IMR-90 (cell line): ENCODE data around the gene PCDHGA8. TPM values are rescaled to one million over a fixed set of nuclear protein-coding genes. Genes with fewer than 3 reads are reported as not detected.
"Not testable (repeated sequence)": the region's sequence is repeated elsewhere in the genome, so short reads cannot be mapped to it uniquely, and the experiment has no call there.

ENCODE experiments used
- ATAC-seq: fragments of 200-7000 bp; cut with Tn5 transposase; 2 replicates; pipeline ENCODE4 v1.9.1; 2020; ENCODE audit warnings: low read depth, mild to moderate bottlenecking, moderate library complexity
- BruUV-seq: library from RNA; stranded (reverse); fragments of 400-500 nt; replicated peaks from 2 replicates; lab custom pipeline; 2021; lab: Mats Ljungman, UMichigan
- CTCF ChIA-PET: fragments of 300-600 bp; formaldehyde crosslinking; extraction: SDS; loops from one replicate; lab custom pipeline; 2021; ENCODE audit warnings: antibody characterized with exemption; lab: Yijun Ruan, JAX
- POLR2A ChIA-PET: fragments of 300-600 bp; sonication (Branson Sonifier 250); formaldehyde crosslinking; loops from one replicate; lab custom pipeline; 2022; ENCODE audit warnings: antibody characterized with exemption; ENCODE audit not compliant: unreplicated experiment; lab: Charles Lee
- DNase-seq: peaks from one replicate; pipeline ENCODE4 v3.0.0; 2013
- H2AFZ ChIP-seq: replicated peaks from 2 replicates; pipeline ENCODE3; 2013; ENCODE audit warnings: low read length, mild to moderate bottlenecking; ENCODE audit not compliant: poor library complexity
- H2AK5ac ChIP-seq: 2 replicates; pipeline ENCODE4 v1.6.1; 2013; ENCODE audit warnings: low read depth, low read length, inconsistent platforms
- H2AK9ac ChIP-seq: replicated peaks from 2 replicates; pipeline ENCODE3; 2013; ENCODE audit warnings: mild to moderate bottlenecking, low read depth, low read length, moderate library complexity; ENCODE audit not compliant: poor library complexity
- H2BK120ac ChIP-seq: 2 replicates; pipeline ENCODE4 v1.6.1; 2013; ENCODE audit warnings: low read depth, low read length, inconsistent platforms
- H2BK15ac ChIP-seq: 3 replicates; pipeline ENCODE4 v1.6.1; 2013; ENCODE audit warnings: low read depth, low read length, inconsistent platforms
- H2BK20ac ChIP-seq: 2 replicates; pipeline ENCODE4 v1.6.1; 2013; ENCODE audit warnings: low read depth, mild to moderate bottlenecking, inconsistent platforms, low read length, moderate library complexity
- H2BK5ac ChIP-seq: 2 replicates; pipeline ENCODE4 v1.6.1; 2013; ENCODE audit warnings: mild to moderate bottlenecking, low read depth, low read length, inconsistent platforms; ENCODE audit not compliant: poor library complexity, severe bottlenecking
- H3K14ac ChIP-seq: replicated peaks from 2 replicates; pipeline ENCODE4 v1.6.1; 2013; ENCODE audit warnings: low read depth, low read length, inconsistent platforms
- H3K18ac ChIP-seq: 2 replicates; pipeline ENCODE4 v1.6.1; 2013; ENCODE audit warnings: low read depth, low read length, control low read depth
- H3K23ac ChIP-seq: 2 replicates; pipeline ENCODE4 v1.6.1; 2013; ENCODE audit warnings: low read depth, low read length, inconsistent platforms
- H3K27ac ChIP-seq: 2 replicates; pipeline ENCODE4 v1.5.1; 2013; ENCODE audit warnings: mild to moderate bottlenecking, control low read depth, low read length; ENCODE audit not compliant: insufficient read depth
- H3K27me3 ChIP-seq: 2 replicates; pipeline ENCODE4 v1.6.1; 2013; ENCODE audit warnings: low read length; ENCODE audit not compliant: control insufficient read depth, insufficient read depth
- H3K36me3 ChIP-seq: 2 replicates; pipeline ENCODE4 v1.6.1; 2013; ENCODE audit warnings: low read length, mixed read lengths; ENCODE audit not compliant: control insufficient read depth, insufficient read depth
- H3K4ac ChIP-seq: 2 replicates; pipeline ENCODE4 v1.6.1; 2013; ENCODE audit warnings: low read depth, low read length, inconsistent platforms
- H3K4me1 ChIP-seq: 2 replicates; pipeline ENCODE4 v1.6.1; 2013; ENCODE audit warnings: low read length, mixed read lengths; ENCODE audit not compliant: control insufficient read depth, insufficient read depth
- H3K4me2 ChIP-seq: 2 replicates; pipeline ENCODE4 v1.6.1; 2013; ENCODE audit warnings: low read depth, mild to moderate bottlenecking, control low read depth, low read length, moderate library complexity
- H3K4me3 ChIP-seq: 2 replicates; pipeline ENCODE4 v1.5.1; 2013; ENCODE audit warnings: low read depth, mild to moderate bottlenecking, control low read depth, low read length, moderate library complexity; ENCODE audit not compliant: insufficient read depth
- H3K56ac ChIP-seq: 2 replicates; pipeline ENCODE4 v1.6.1; 2013; ENCODE audit warnings: low read length, inconsistent platforms; ENCODE audit not compliant: insufficient read depth; ENCODE audit errors: extremely low read depth
- H3K79me1 ChIP-seq, 2 experiments: 2 replicates each; pipeline ENCODE4 v1.6.1; 2013; ENCODE audit warnings: low read length in 2 of 2, inconsistent platforms in 1 of 2, low read depth in 1 of 2
- H3K9ac ChIP-seq: 2 replicates; pipeline ENCODE4 v1.6.1; 2013; ENCODE audit warnings: low read depth, low read length, control low read depth
- H3K9me1 ChIP-seq: 2 replicates; pipeline ENCODE4 v1.6.1; 2013; ENCODE audit warnings: low read length, inconsistent platforms; ENCODE audit not compliant: insufficient read depth
- H3K9me3 ChIP-seq: 2 replicates; pipeline ENCODE4 v1.6.1; 2013; ENCODE audit warnings: low read length; ENCODE audit not compliant: control insufficient read depth, insufficient read depth
- H4K20me1 ChIP-seq: 2 replicates; pipeline ENCODE4 v1.6.1; 2013; ENCODE audit warnings: low read length, inconsistent platforms; ENCODE audit not compliant: insufficient read depth
- H4K5ac ChIP-seq: 2 replicates; pipeline ENCODE4 v1.6.1; 2013; ENCODE audit warnings: mild to moderate bottlenecking, low read depth, low read length, control low read depth
- H4K8ac ChIP-seq, 2 experiments: 2 replicates each; pipeline ENCODE4 v1.6.1; 2013; ENCODE audit warnings: low read depth in 2 of 2, low read length in 2 of 2, control low read depth in 1 of 2, inconsistent platforms in 1 of 2
- H4K91ac ChIP-seq: 2 replicates; pipeline ENCODE4 v1.6.1; 2013; ENCODE audit warnings: low read depth, low read length, inconsistent platforms; ENCODE audit not compliant: insufficient read depth
- WGBS, 2 experiments: methylation state at CpG; one replicate each; pipeline versions ENCODE4 v1.1.5 to v1.1.7; 2013; ENCODE audit warnings: missing lambda C conversion rate in 2 of 2; ENCODE audit not compliant: insufficient read length in 1 of 2; ENCODE audit errors: extremely low coverage in 2 of 2; 5-methylcytosine and 5-hydroxymethylcytosine counted together
- dilution Hi-C: fragments of 300-500 bp; cut with HindIII; formaldehyde crosslinking; loops from one replicate; pipeline ENCODE4 v1.14.3; 2018; ENCODE audit warnings: low sequenced_read_pairs; ENCODE audit not compliant: unreplicated experiment
- in situ Hi-C: fragments of 300-500 bp; cut with MboI; formaldehyde crosslinking; loops from 3 replicates; pipeline ENCODE4 v1.14.3; 2019; ENCODE audit warnings: low sequenced_read_pairs, inconsistent platforms, mixed read lengths
- intact Hi-C: fragments of 100-400 bp; cut with micrococcal nuclease; formaldehyde crosslinking; loops from 2 replicates; pipeline ENCODE4 v1.10.0; 2022
- polyA plus RNA-seq, 3 experiments: library from polyadenylated mRNA; depleted of rRNA; stranded (reverse); fragments of >200 nt; gene quantifications; 2 replicates each; pipeline ENCODE4 v1.2.3, GENCODE V29; 2012; ENCODE audit warnings: low replicate concordance in 1 of 3
- total RNA-seq: library from RNA; depleted of rRNA; stranded (reverse); fragments of >200 nt; gene quantifications from 2 replicates; pipeline ENCODE4 v1.2.3, GENCODE V29; 2012

The PCDHGA8 gene
- total and polyA plus RNA-seq, 2 of the 4 experiments (the other 2 are of a cell fraction), result 0.89 to 2.0 TPM

- H2BK20ac ChIP-seq, H3K56ac ChIP-seq, H3K18ac ChIP-seq, H3K4ac ChIP-seq, H2AFZ ChIP-seq, H4K91ac ChIP-seq, H3K4me3 ChIP-seq, H3K4me1 ChIP-seq, H2AK9ac ChIP-seq, ATAC-seq, H3K9me1 ChIP-seq, H3K27ac ChIP-seq, H4K5ac ChIP-seq, H2AK5ac ChIP-seq, H3K23ac ChIP-seq, H3K14ac ChIP-seq, H3K4me2 ChIP-seq, DNase-seq, H4K8ac ChIP-seq, BruUV-seq, H3K27me3 ChIP-seq, H3K9ac ChIP-seq, H2BK15ac ChIP-seq, dilution Hi-C loops, H2BK120ac ChIP-seq, POLR2A ChIA-PET, H2BK5ac ChIP-seq, H4K20me1 ChIP-seq: not testable (repeated sequence)
- in situ Hi-C loops, result loop anchor here (5.0 kb wide), 1 partner anchor 148 kb away; no protein-coding TSS in a partner anchor
- 49% methylated on average over 11 of the region's 46 CpGs; no CpG with 5 or more reads in 1 of the 2 experiments for WGBS, 2 experiments
- intact Hi-C loops, result loop anchor here (5.0 kb wide), 2 partner anchors 63 to 87 kb away; partner anchors contain the start of gene PCDHGC3
- Histone ChIP-seq H3K9me3 (peaks cover 50% of the 10 kb centered on the region), H3K36me3 (peaks cover 17% of the 10 kb centered on the region), H3K79me1 (peaks cover 11 to 16% of the 10 kb centered on the region in 2 experiments)
- CTCF ChIA-PET, result interaction anchor here (2.6 kb wide), 1 partner anchor 144 kb away, joined by 25 read pairs; no protein-coding TSS in a partner anchor
These were observed 22.3 kb downstream of the PCDHGA8 start for GRCh38 chr5:141414548-141415274.

- dilution Hi-C loops, H2AK5ac ChIP-seq, H3K4me3 ChIP-seq, H3K9ac ChIP-seq, H3K4ac ChIP-seq, H2AFZ ChIP-seq, DNase-seq, H3K14ac ChIP-seq, H4K8ac ChIP-seq, POLR2A ChIA-PET, H3K27me3 ChIP-seq, H3K4me2 ChIP-seq, H2BK20ac ChIP-seq, H4K5ac ChIP-seq, H2BK120ac ChIP-seq, H3K23ac ChIP-seq, H2BK15ac ChIP-seq, BruUV-seq, H3K27ac ChIP-seq, H3K9me1 ChIP-seq, H3K4me1 ChIP-seq, H3K18ac ChIP-seq, ATAC-seq, H2BK5ac ChIP-seq, H4K91ac ChIP-seq, H2AK9ac ChIP-seq, H3K56ac ChIP-seq, CTCF ChIA-PET, H4K20me1 ChIP-seq: not testable (repeated sequence)
- Histone ChIP-seq H3K36me3 (peaks cover 17% of the 10 kb centered on the region), H3K79me1 (peaks cover 11 to 16% of the 10 kb centered on the region in 2 experiments), H3K9me3 (peaks cover 48% of the 10 kb centered on the region)
- in situ Hi-C loops, result loop anchor here (5.0 kb wide), 1 partner anchor 147 kb away; no protein-coding TSS in a partner anchor
- intact Hi-C loops, result loop anchor here (5.0 kb wide), 1 partner anchor 62 kb away; the partner anchor contains the start of gene PCDHGC3
- 57% methylated on average over 8 of the region's 24 CpGs; no CpG with 5 or more reads in 1 of the 2 experiments for WGBS, 2 experiments
These were observed 22.8 kb downstream of the PCDHGA8 start for GRCh38 chr5:141415275-141415618.
